AG10803 (cell line): Measurements from ENCODE around the gene ENO3.

ENCODE experiments used
- DNase-seq: peaks from one replicate; pipeline ENCODE4 v3.0.0; 2010; ENCODE audit warnings: low read depth
- H3K4me3 ChIP-seq: 2 replicates; pipeline ENCODE4 v1.5.1; 2011; ENCODE audit warnings: mild to moderate bottlenecking, low read length, control low read depth
- TF ChIP-seq, protein P1 (sequence below): conservative IDR thresholded peaks from 2 replicates; pipeline ENCODE4 v1.5.1; 2011; ENCODE audit warnings: mild to moderate bottlenecking, low read length, control low read depth, inconsistent platforms

The ENO3 gene

GRCh38 chr17:4970273-4970672 is 19.4 kb downstream of the ENO3 start:
- TF ChIP-seq, protein P1, sequence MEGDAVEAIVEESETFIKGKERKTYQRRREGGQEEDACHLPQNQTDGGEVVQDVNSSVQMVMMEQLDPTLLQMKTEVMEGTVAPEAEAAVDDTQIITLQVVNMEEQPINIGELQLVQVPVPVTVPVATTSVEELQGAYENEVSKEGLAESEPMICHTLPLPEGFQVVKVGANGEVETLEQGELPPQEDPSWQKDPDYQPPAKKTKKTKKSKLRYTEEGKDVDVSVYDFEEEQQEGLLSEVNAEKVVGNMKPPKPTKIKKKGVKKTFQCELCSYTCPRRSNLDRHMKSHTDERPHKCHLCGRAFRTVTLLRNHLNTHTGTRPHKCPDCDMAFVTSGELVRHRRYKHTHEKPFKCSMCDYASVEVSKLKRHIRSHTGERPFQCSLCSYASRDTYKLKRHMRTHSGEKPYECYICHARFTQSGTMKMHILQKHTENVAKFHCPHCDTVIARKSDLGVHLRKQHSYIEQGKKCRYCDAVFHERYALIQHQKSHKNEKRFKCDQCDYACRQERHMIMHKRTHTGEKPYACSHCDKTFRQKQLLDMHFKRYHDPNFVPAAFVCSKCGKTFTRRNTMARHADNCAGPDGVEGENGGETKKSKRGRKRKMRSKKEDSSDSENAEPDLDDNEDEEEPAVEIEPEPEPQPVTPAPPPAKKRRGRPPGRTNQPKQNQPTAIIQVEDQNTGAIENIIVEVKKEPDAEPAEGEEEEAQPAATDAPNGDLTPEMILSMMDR, result no peak
- DNase-seq, result no peak
- H3K4me3 ChIP-seq, result no peak overlapping the region

DNA sequence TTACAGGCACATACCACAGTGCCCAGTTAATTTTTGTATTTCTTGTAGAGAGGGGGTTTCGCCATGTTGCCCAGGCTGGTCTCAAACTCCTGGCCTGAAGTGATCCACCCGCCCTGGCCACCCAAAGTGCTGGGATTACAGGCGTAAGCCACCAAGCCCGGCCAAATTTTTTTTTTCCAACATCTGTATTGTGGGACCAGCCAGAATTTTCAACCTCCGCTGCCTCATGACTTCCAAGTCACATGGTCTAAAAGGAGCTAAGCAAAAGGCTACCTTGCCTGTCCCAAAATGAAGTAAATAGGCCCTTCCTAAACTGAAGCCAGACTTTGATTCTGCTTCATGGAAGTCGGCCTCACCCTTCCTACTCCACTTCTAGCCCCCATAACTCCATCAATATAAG is 20.9 kb downstream of the ENO3 start:
- no peak for DNase-seq
- no peak overlapping the region for H3K4me3 ChIP-seq
- TF ChIP-seq, protein P1, result no peak

DNA sequence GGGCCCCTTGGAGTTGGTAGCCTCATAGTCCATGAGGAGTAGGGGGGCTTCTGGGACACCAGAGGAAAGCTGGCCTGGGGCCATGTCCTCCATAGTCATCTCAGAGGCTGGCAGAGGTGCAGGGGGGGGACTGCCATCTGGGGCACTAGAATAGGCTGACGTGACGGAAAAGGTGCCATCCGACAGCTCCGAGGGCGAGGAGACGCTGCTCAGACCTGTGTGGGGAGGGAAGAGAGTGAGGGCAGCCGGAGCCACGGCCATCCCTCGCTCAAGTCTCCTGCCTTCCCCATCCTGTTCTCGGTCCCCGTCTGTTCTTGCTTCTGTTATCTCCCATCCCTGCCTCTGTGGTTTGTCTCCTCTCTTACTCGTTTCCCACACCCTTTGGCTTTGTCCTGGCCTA is 21.4 kb downstream of the ENO3 start:
- no peak overlapping the region for H3K4me3 ChIP-seq
- TF ChIP-seq, protein P1, result no peak
- no peak for DNase-seq

DNA sequence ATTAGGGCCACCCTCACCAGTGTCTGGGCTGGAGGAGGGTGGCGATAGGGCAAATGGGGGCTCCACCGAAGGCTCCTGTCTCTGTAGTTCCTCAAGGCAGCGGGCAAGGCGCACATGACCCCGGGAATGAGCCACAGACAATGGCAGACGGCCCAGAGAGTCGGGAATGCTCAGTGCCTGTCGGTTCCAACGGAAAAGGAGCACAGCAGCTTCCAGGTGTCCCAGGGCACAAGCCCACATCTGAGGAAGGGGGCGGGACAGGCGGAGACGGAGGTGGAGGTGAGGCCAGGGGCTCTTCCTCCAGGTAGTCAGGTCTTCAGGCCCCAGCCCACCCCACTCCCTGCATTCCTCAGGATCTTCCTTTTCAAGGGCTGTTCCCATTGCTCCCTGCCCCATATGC is 21.8 kb downstream of the ENO3 start:
- TF ChIP-seq, protein P1, result no peak
- no peak overlapping the region for H3K4me3 ChIP-seq
- no peak for DNase-seq

- no peak overlapping the region for H3K4me3 ChIP-seq
- no peak for DNase-seq
- TF ChIP-seq, protein P1, result no peak
Observed at GRCh38 chr17:4973256-4974114, 22.6 kb downstream of the ENO3 start.

DNA sequence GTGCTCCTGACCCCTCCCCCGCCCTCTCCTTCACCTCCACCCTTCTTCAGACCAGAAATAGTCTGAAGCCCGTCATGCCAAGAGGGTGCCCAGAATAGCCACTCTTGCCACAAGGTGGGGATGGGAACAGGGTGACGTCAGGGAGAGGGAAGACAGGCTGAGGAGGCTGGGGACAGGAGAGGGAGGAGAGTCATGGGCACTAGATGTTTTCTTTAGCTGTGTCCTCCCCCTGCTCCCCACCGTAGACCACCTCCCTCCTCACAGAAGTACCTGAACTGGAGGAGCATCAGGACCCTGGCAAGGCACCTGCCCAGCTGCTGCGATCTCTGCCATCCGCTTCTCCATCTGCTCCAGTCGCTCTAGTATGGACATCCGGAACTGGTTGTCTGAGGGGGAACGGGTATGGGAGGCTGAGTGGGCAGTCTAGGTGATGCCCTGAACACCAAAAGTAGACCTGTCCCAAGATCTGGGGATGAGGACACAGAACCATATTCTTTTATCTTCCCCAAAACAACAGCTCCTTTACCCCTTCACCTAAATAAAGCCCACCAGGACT is 23.3 kb downstream of the ENO3 start:
- TF ChIP-seq, protein P1, result no peak
- no peak overlapping the region for H3K4me3 ChIP-seq
- DNase-seq, result no peak

GRCh38 chr17:4978726-4979125 is 27.8 kb downstream of the ENO3 start:
- DNase-seq, result no peak
- H3K4me3 ChIP-seq, result no peak overlapping the region
- TF ChIP-seq, protein P1, result no peak
